GM23338 (cell line): Measurements from ENCODE around the gene WDR44. TPM values are rescaled to one million over a fixed set of nuclear protein-coding genes. Genes with fewer than 3 reads are reported as not detected.
"Not testable (repeated sequence)": the region's sequence is repeated elsewhere in the genome, so short reads cannot be mapped to it uniquely, and the experiment has no call there.

Experiments
- ATAC-seq: fragments of 200-7000 bp; cut with Tn5 transposase; 3 replicates; pipeline ENCODE4 v1.9.1; 2020
- DNase-seq: peaks from one replicate; pipeline ENCODE4 v3.0.0-alpha.2; 2015; ENCODE audit warnings: low spot score
- H2AFZ ChIP-seq: fragments of 200-600 bp; sonication (generic); 2 replicates; pipeline ENCODE4 v1.8.0; 2016; ENCODE audit warnings: antibody characterized with exemption, mild to moderate bottlenecking, moderate library complexity
- H3F3A ChIP-seq: fragments of 200-600 bp; sonication (generic); replicated peaks from 2 replicates; pipeline ENCODE4 v1.8.0; 2017; ENCODE audit warnings: antibody characterized with exemption, mixed run types, low read depth
- H3K27ac ChIP-seq: fragments of 200-600 bp; sonication (generic); 2 replicates; pipeline ENCODE4 v1.6.1; 2016; ENCODE audit warnings: low read depth
- H3K27me3 ChIP-seq: fragments of 200-600 bp; sonication (generic); 2 replicates; pipeline ENCODE4 v1.8.0; 2016; ENCODE audit warnings: mild to moderate bottlenecking, mixed run types, moderate library complexity; ENCODE audit not compliant: insufficient read depth
- H3K36me3 ChIP-seq: fragments of 200-600 bp; sonication (generic); 2 replicates; pipeline ENCODE4 v1.8.0; 2016; ENCODE audit warnings: mild to moderate bottlenecking; ENCODE audit not compliant: insufficient read depth
- H3K4me1 ChIP-seq: fragments of 200-600 bp; sonication (generic); 2 replicates; pipeline ENCODE4 v1.8.0; 2016; ENCODE audit warnings: mild to moderate bottlenecking, moderate library complexity; ENCODE audit not compliant: insufficient read depth
- H3K4me2 ChIP-seq: fragments of 200-600 bp; sonication (generic); 2 replicates; pipeline ENCODE4 v1.7.1; 2017; ENCODE audit warnings: mixed run types
- H3K4me3 ChIP-seq: fragments of 200-600 bp; sonication (generic); 2 replicates; pipeline ENCODE4 v1.6.1; 2016; ENCODE audit warnings: mixed run types
- H3K79me2 ChIP-seq: fragments of 200-600 bp; sonication (generic); replicated peaks from 2 replicates; pipeline ENCODE4 v1.8.0; 2017; ENCODE audit warnings: mild to moderate bottlenecking; ENCODE audit not compliant: insufficient read depth
- H3K9me2 ChIP-seq: fragments of 200-600 bp; sonication (generic); 2 replicates; pipeline ENCODE4 v1.8.0; 2017; ENCODE audit not compliant: insufficient read depth
- H4K20me1 ChIP-seq: fragments of 200-600 bp; sonication (generic); replicated peaks from 2 replicates; pipeline ENCODE4 v1.8.0; 2017; ENCODE audit warnings: mild to moderate bottlenecking; ENCODE audit not compliant: insufficient read depth
- H3K27ac Mint-ChIP-seq: 2 replicates; pipeline ENCODE4 v1.8.0; 2020; ENCODE audit warnings: inconsistent platforms, mild to moderate bottlenecking, moderate library complexity, mixed read lengths
- H3K27me3 Mint-ChIP-seq: 3 replicates; pipeline ENCODE4 v1.8.0; 2022; ENCODE audit warnings: low read depth, mild to moderate bottlenecking, moderate library complexity, mixed read lengths, inconsistent platforms; ENCODE audit not compliant: insufficient read depth, poor library complexity
- H3K36me3 Mint-ChIP-seq: 3 replicates; pipeline ENCODE4 v1.8.0; 2021; ENCODE audit warnings: low read depth, mild to moderate bottlenecking, inconsistent platforms, moderate library complexity, mixed read lengths
- H3K4me1 Mint-ChIP-seq: 3 replicates; pipeline ENCODE4 v1.8.0; 2020; ENCODE audit warnings: mild to moderate bottlenecking, inconsistent platforms, mixed read lengths
- H3K4me3 Mint-ChIP-seq: 3 replicates; pipeline ENCODE4 v1.8.0; 2021; ENCODE audit warnings: moderate library complexity, mild to moderate bottlenecking, inconsistent platforms, mixed read lengths
- H3K9me3 Mint-ChIP-seq: 3 replicates; pipeline ENCODE4 v1.8.0; 2020; ENCODE audit warnings: moderate library complexity, mild to moderate bottlenecking, inconsistent platforms, mixed read lengths
- CREB1 ChIP-seq: fragments of 250-450 bp; sonication (Bioruptor Pico); IDR thresholded peaks from 2 replicates; pipeline ENCODE4 v1.5.0; 2020; ENCODE audit warnings: low read depth, mild to moderate bottlenecking, moderate library complexity
- EZH2 ChIP-seq: fragments of 200-600 bp; sonication (generic); IDR thresholded peaks from one replicate; pipeline ENCODE4 v1.8.0; 2017; ENCODE audit warnings: antibody characterized with exemption, mild to moderate bottlenecking, low read depth; ENCODE audit not compliant: unreplicated experiment
- EZH2phosphoT487 ChIP-seq: fragments of 200-600 bp; sonication (generic); IDR thresholded peaks from one replicate; pipeline ENCODE4 v1.8.1; 2018; ENCODE audit warnings: antibody characterized with exemption; ENCODE audit not compliant: unreplicated experiment
- JUNB ChIP-seq: IDR thresholded peaks from one replicate; pipeline ENCODE4 v1.6.1; 2016; ENCODE audit warnings: antibody characterized with exemption; ENCODE audit not compliant: unreplicated experiment
- NANOG ChIP-seq: IDR thresholded peaks from 2 replicates; pipeline ENCODE4 v1.6.1; 2016; ENCODE audit warnings: antibody characterized with exemption, borderline replicate concordance
- POLR2AphosphoS5 ChIP-seq: IDR thresholded peaks from 2 replicates; pipeline ENCODE4 v1.6.1; 2016; ENCODE audit warnings: antibody characterized with exemption, low read depth
- ZNF114 ChIP-seq: fragments of 250-450 bp; sonication (Bioruptor Pico); IDR thresholded peaks from 2 replicates; pipeline ENCODE4 v1.5.0; 2020; ENCODE audit warnings: mild to moderate bottlenecking, moderate library complexity
- ZNF331 ChIP-seq: fragments of 250-450 bp; sonication (Bioruptor Pico); IDR thresholded peaks from 2 replicates; pipeline ENCODE4 v1.5.0; 2020; ENCODE audit warnings: low read depth, mild to moderate bottlenecking, moderate library complexity
- polyA plus RNA-seq: library from polyadenylated mRNA; unstranded; fragments of >200 nt; fragmentation: Nextera tagmentation; extraction: Ambion mirVana; gene quantifications from 2 replicates; pipeline ENCODE4 v1.2.1, GENCODE V29; 2016
- total RNA-seq: library from RNA; depleted of rRNA; stranded (reverse); fragments of >200 nt; shearing (Covaris generic); gene quantifications from 2 replicates; pipeline ENCODE4 v1.2.3, GENCODE V29; 2014
- TF ChIP-seq, protein P1 (sequence below): IDR thresholded peaks from 2 replicates; pipeline ENCODE4 v1.6.1; 2016; ENCODE audit warnings: antibody characterized with exemption
- TF ChIP-seq, protein P2 (sequence below): IDR thresholded peaks from one replicate; pipeline ENCODE4 v1.6.1; 2018; ENCODE audit warnings: antibody characterized with exemption; ENCODE audit not compliant: unreplicated experiment
- TF ChIP-seq, protein P3 (sequence below), 2 experiments: fragments of 200-600 bp in 1 of 2; sonication (generic) in 1 of 2; conservative IDR thresholded peaks; 2 replicates each; pipeline versions ENCODE4 v1.5.1 to v1.6.1; 2016 to 2017; ENCODE audit warnings: antibody characterized with exemption in 2 of 2, low read depth in 2 of 2, mild to moderate bottlenecking in 2 of 2, moderate library complexity in 1 of 2

Gene WDR44
- total and polyA plus RNA-seq, 2 experiments from 2014 or later, result 17.5 to 21.0 TPM

DNA sequence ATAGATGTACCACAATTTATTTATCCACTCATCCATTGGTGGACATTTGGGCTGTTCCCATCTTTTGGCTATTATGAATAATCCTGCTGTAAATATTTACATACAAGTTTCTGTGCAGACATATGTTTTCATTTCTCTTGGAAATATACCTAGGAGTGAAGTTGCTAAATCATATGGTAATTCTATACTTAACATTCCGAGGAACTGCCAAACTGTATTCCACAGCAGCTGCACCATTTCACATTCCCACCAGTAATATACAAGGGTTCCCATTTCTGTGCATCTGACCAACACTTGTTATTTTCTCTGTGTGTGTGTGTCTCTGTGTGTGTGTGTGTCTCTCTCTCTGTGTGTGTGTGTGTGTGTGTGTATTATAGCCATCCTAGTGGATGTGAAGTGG is 134.3 kb downstream of the WDR44 start:
- TF ChIP-seq, protein P1, sequence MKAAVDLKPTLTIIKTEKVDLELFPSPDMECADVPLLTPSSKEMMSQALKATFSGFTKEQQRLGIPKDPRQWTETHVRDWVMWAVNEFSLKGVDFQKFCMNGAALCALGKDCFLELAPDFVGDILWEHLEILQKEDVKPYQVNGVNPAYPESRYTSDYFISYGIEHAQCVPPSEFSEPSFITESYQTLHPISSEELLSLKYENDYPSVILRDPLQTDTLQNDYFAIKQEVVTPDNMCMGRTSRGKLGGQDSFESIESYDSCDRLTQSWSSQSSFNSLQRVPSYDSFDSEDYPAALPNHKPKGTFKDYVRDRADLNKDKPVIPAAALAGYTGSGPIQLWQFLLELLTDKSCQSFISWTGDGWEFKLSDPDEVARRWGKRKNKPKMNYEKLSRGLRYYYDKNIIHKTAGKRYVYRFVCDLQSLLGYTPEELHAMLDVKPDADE, result no peak
- no peak for TF ChIP-seq JUNB
- TF ChIP-seq EZH2, result no peak
- Histone ChIP-seq H3K4me1 (no peaks in the 10 kb centered on the region), H3F3A (no peaks in the 10 kb centered on the region), H3K27ac (no peak overlapping the region), H4K20me1 (no peaks in the 10 kb centered on the region), H3K4me2 (no peak overlapping the region), H3K9me2 (no peaks in the 10 kb centered on the region), H2AFZ (no peak overlapping the region), H3K79me2 (no peaks in the 10 kb centered on the region), H3K36me3 (no peaks in the 10 kb centered on the region), H3K4me3 (no peak overlapping the region), H3K27me3 (no peaks in the 10 kb centered on the region)
- ATAC-seq (no peak), DNase-seq (no peak)
- H3K27ac Mint-ChIP-seq, result no peak overlapping the region
- H3K27me3 Mint-ChIP-seq, result no peaks in the 10 kb centered on the region
- H3K4me3 Mint-ChIP-seq, result no peak overlapping the region
- no peaks in the 10 kb centered on the region for H3K4me1 Mint-ChIP-seq
- H3K9me3 Mint-ChIP-seq, result no peaks in the 10 kb centered on the region
- no peaks in the 10 kb centered on the region for H3K36me3 Mint-ChIP-seq

DNA sequence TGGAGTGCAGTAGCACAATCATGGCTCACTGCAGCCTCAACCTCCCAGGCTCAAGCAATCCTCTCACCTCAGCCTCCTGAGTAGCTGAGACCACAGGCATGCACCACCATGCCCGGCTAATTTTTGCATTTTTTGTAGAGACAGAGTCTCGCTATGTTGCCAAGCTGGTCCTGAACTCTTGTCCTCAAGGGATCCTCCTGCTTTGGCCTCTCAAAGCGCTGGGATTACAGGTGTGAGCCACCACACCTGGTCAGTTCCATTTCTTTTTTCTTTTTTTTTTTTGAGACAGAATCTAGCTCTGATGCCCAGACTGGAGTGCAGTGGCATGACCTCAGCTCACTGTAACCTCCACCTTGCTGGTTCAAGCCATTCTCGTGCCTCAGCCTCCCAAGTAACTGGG is 136.5 kb downstream of the WDR44 start:
- not testable (repeated sequence) for ATAC-seq, H3K4me1 ChIP-seq, H3K4me1 Mint-ChIP-seq, H3K27me3 Mint-ChIP-seq, H3K36me3 Mint-ChIP-seq, H3K9me3 Mint-ChIP-seq, H3K27me3 ChIP-seq, H2AFZ ChIP-seq, H3K36me3 ChIP-seq, H3K27ac ChIP-seq, H3K4me3 Mint-ChIP-seq, H3K27ac Mint-ChIP-seq, H3K4me2 ChIP-seq, H3K4me3 ChIP-seq, DNase-seq, H3K79me2 ChIP-seq, H3K9me2 ChIP-seq, H4K20me1 ChIP-seq, H3F3A ChIP-seq

DNA sequence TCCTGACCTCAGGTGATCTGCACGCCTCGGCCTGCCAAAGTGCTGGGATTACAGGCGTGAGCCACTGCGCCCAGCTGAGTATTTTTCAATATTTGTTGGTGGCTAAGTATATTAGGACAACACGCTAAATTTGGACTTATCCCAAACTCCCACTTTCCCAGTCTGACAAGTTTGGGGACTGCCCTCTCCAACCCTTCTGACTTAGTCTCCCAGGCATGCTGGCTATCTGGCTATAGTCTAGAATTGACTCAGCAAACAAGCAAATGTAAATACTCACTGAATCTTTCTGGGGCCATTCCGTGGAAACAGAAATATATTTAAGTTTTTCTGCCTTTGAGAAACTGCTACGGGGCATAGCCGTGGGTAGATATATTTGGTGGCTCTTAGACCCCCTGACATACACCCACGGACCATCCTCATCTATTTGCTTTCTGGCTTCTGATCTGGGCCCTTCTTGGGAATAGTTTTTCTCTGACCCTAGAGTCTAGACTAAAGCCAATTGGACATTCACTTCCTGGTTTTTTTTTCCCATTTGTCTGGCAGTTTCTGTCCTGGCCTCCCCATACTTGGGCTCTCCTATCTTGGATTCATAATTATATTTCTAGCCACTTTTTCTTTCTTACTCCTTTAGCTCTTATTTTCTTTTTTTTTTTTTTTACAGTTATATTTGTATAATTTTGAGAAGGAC is 138.5 kb downstream of the WDR44 start:
- Mint-ChIP-seq H3K27me3 (no peaks in the 10 kb centered on the region), H3K27ac (no peak overlapping the region), H3K4me1 (no peaks in the 10 kb centered on the region), H3K36me3 (no peaks in the 10 kb centered on the region), H3K4me3 (no peak overlapping the region), H3K9me3 (no peaks in the 10 kb centered on the region)
- Histone ChIP-seq H2AFZ (no peak overlapping the region), H3K4me2 (no peak overlapping the region), H3K4me1 (no peaks in the 10 kb centered on the region), H3K4me3 (no peak overlapping the region), H3K79me2 (no peaks in the 10 kb centered on the region), H3F3A (no peaks in the 10 kb centered on the region), H3K9me2 (no peaks in the 10 kb centered on the region), H3K27me3 (no peaks in the 10 kb centered on the region), H3K36me3 (no peaks in the 10 kb centered on the region), H4K20me1 (no peaks in the 10 kb centered on the region), H3K27ac (no peak overlapping the region)
- ATAC-seq (no peak), DNase-seq (no peak)
- TF ChIP-seq EZH2phosphoT487 (no peak), CREB1 (CRISPR knock-in tag) (no peak), POLR2AphosphoS5 (no peak), ZNF331 (no peak), JUNB (no peak), ZNF114 (CRISPR knock-in tag) (no peak), EZH2 (no peak), NANOG (no peak)
- TF ChIP-seq, protein P2, sequence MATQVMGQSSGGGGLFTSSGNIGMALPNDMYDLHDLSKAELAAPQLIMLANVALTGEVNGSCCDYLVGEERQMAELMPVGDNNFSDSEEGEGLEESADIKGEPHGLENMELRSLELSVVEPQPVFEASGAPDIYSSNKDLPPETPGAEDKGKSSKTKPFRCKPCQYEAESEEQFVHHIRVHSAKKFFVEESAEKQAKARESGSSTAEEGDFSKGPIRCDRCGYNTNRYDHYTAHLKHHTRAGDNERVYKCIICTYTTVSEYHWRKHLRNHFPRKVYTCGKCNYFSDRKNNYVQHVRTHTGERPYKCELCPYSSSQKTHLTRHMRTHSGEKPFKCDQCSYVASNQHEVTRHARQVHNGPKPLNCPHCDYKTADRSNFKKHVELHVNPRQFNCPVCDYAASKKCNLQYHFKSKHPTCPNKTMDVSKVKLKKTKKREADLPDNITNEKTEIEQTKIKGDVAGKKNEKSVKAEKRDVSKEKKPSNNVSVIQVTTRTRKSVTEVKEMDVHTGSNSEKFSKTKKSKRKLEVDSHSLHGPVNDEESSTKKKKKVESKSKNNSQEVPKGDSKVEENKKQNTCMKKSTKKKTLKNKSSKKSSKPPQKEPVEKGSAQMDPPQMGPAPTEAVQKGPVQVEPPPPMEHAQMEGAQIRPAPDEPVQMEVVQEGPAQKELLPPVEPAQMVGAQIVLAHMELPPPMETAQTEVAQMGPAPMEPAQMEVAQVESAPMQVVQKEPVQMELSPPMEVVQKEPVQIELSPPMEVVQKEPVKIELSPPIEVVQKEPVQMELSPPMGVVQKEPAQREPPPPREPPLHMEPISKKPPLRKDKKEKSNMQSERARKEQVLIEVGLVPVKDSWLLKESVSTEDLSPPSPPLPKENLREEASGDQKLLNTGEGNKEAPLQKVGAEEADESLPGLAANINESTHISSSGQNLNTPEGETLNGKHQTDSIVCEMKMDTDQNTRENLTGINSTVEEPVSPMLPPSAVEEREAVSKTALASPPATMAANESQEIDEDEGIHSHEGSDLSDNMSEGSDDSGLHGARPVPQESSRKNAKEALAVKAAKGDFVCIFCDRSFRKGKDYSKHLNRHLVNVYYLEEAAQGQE, result no peak
- TF ChIP-seq, protein P1, result no peak
- TF ChIP-seq, protein P3, sequence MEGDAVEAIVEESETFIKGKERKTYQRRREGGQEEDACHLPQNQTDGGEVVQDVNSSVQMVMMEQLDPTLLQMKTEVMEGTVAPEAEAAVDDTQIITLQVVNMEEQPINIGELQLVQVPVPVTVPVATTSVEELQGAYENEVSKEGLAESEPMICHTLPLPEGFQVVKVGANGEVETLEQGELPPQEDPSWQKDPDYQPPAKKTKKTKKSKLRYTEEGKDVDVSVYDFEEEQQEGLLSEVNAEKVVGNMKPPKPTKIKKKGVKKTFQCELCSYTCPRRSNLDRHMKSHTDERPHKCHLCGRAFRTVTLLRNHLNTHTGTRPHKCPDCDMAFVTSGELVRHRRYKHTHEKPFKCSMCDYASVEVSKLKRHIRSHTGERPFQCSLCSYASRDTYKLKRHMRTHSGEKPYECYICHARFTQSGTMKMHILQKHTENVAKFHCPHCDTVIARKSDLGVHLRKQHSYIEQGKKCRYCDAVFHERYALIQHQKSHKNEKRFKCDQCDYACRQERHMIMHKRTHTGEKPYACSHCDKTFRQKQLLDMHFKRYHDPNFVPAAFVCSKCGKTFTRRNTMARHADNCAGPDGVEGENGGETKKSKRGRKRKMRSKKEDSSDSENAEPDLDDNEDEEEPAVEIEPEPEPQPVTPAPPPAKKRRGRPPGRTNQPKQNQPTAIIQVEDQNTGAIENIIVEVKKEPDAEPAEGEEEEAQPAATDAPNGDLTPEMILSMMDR (conservative IDR thresholded peaks at IDR 0.05; ENCODE audit: low read depth in 2 of 2), result no peak
